Bronchial epithelial cell (primary cell): ENCODE data around the gene ADGRG7. TPM values are rescaled to one million over a fixed set of nuclear protein-coding genes. Genes with fewer than 3 reads are reported as not detected.
A peak's percentile ranks its signal among the peaks of the same experiment; 100 is the strongest.

Source experiments
- DNase-seq: peaks from one replicate; pipeline ENCODE4 v3.0.0-alpha.2; 2010; ENCODE audit warnings: low read depth
- FAIRE-seq: peaks from 2 replicates; lab custom pipeline; 2011; peaks lifted over from hg19 to GRCh38; lab: Jason Lieb, UNC
- H3K27me3 ChIP-seq: 2 replicates; pipeline ENCODE4 v1.5.1; 2011; ENCODE audit warnings: low read length; ENCODE audit not compliant: control insufficient read depth, insufficient read depth
- H3K36me3 ChIP-seq: 2 replicates; pipeline ENCODE4 v1.5.1; 2011; ENCODE audit warnings: low read length; ENCODE audit not compliant: control insufficient read depth, insufficient read depth
- H3K4me3 ChIP-seq: 2 replicates; pipeline ENCODE4 v1.5.1; 2011; ENCODE audit warnings: mild to moderate bottlenecking, low read depth, low read length, control low read depth
- CTCF ChIP-seq: IDR thresholded peaks from 2 replicates; pipeline ENCODE4 v1.5.1; 2011; ENCODE audit warnings: mild to moderate bottlenecking, moderate library complexity, low read length, control low read depth, inconsistent platforms; ENCODE audit not compliant: insufficient read depth, severe bottlenecking
- total RNA-seq: library from RNA; depleted of rRNA; stranded (reverse); fragments of >200 nt; gene quantifications from 2 replicates; pipeline ENCODE4 v1.2.1, GENCODE V29; 2014

The ADGRG7 gene
- total RNA-seq, 1 donor from 2014 or later: under 0.01 TPM

GRCh38 chr3:100603469-100603868 is 5.9 kb upstream of the ADGRG7 start:
- TF ChIP-seq CTCF: peak; percentile 49
- no peak for FAIRE-seq
- DNase-seq: peak; percentile 50
- Histone ChIP-seq H3K36me3 (no peaks in the 10 kb centered on the region), H3K27me3 (no peaks in the 10 kb centered on the region), H3K4me3 (no peak overlapping the region)

- Histone ChIP-seq H3K27me3 (no peaks in the 10 kb centered on the region), H3K36me3 (no peaks in the 10 kb centered on the region), H3K4me3 (no peak overlapping the region)
- DNase-seq: no peak
- TF ChIP-seq CTCF: no peak
- no peak for FAIRE-seq
Measured at GRCh38 chr3:100605358-100605757, 4.0 kb upstream of the ADGRG7 start.

- no peak for TF ChIP-seq CTCF
- FAIRE-seq (no peak), DNase-seq (no peak)
- no peaks in the 10 kb centered on the region for H3K27me3 ChIP-seq
- H3K36me3 ChIP-seq: no peaks in the 10 kb centered on the region
- no peak overlapping the region for H3K4me3 ChIP-seq
Measured at GRCh38 chr3:100606894-100607512, 2.4 kb upstream of the ADGRG7 start.

DNA sequence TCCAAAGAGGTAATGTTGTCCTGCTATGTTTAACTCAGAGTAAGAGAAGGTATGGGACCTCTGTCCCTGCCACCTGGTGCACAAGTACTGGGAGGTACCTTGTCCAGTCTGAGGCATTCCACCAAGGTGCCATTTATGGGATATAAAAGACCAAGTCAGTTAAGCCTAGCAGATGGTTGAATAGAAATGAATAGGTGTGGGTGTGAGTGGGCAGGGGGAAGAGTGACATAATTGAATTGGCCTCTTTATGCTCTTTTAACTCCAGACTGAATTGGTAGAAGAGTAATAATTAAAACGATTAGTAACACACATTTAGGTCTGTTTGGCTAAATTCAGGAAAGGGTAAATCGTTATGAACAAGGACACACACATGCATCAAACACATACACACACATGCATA is 562 bp downstream of the ADGRG7 start:
- no peak for TF ChIP-seq CTCF
- Histone ChIP-seq H3K27me3 (no peaks in the 10 kb centered on the region), H3K36me3 (no peaks in the 10 kb centered on the region), H3K4me3 (no peak overlapping the region)
- DNase-seq: no peak
- FAIRE-seq: no peak

DNA sequence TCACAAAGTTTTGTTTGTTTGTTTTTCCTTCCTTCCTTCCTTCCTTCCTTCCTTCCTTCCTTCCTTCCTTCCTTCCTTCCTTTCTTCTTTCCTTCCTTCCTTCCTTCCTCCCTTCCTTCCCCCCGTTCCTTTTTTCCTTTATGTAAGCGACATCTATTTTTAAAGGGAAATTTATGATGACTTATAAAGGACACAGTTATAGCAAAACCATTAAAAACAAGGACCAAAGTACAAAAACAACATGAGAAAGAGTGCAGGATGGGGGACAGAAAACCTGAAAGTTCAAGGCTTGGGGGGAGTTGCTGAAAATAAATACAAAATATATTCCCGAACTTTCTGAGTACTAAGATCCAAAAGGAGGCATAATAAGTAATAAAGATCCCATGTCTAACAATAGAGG is 1.8 kb downstream of the ADGRG7 start:
- FAIRE-seq (no peak), DNase-seq (no peak)
- no peak for TF ChIP-seq CTCF
- H3K27me3 ChIP-seq: no peaks in the 10 kb centered on the region
- no peak overlapping the region for H3K4me3 ChIP-seq
- no peaks in the 10 kb centered on the region for H3K36me3 ChIP-seq

DNA sequence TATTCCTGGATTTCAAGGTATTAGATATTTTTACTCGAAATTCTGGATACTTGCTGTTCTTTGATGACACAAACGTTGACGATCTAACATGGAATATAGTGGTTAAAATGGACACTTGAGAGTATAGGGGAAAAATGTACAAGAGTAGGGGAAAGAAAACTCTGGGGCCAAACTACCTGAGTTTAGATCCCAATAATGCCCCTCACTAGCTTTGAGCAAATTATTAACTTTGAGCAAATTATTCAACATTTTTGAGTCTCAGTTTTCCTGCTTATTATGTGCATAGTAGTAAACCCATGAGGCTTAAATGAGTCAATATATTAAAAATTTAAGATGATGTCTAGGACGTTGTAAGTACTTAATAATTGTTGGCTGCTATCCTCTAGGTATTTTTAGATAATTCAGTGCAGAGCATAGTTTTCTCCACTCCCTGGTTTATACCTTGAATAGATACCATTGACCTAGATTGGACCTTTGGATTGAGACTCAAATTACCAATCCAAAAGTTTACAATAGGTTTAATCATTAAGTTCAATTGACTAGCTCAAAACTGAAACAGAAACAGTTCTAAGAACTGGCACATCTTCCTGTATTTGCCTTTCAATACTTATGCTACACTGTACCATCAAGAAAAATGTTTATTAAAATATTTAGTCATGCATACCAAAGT is 4.5 kb downstream of the ADGRG7 start:
- DNase-seq (no peak), FAIRE-seq (no peak)
- Histone ChIP-seq H3K36me3 (no peaks in the 10 kb centered on the region), H3K4me3 (no peak overlapping the region), H3K27me3 (no peaks in the 10 kb centered on the region)
- no peak for TF ChIP-seq CTCF
